ENCODE data around the gene TSR3.

DNA sequence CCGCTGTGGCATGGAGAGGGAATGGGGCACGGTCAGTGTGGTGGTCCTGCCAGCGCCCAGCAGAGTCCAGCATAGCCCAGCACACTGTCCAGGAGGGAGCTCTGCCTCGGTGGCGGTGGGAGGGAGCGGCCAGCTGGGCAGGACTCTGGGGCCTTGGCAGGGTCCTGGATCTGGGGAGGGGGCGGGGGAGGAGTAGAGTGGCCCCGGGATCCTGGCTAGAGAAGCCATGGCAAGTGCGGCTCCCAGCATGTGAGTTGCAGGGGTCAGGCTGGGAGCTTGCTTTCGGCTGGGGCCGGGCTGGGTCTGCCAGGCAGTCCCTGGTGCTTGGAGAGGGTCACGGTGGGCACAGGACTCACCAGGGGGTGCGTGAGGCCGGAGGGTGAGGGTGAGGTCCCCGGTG is 3.9 kb upstream of the TSR3 start:
- TF ChIP-seq, protein P1, sequence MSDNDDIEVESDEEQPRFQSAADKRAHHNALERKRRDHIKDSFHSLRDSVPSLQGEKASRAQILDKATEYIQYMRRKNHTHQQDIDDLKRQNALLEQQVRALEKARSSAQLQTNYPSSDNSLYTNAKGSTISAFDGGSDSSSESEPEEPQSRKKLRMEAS (IDR thresholded peaks at IDR 0.05) = no peak
- TF ChIP-seq CREB1 (IDR thresholded peaks at IDR 0.05; ENCODE audit: low read depth) = no peak
- no peak for TF ChIP-seq FOXM1 (IDR thresholded peaks at IDR 0.05; ENCODE audit: borderline replicate concordance, low read depth)
- TF ChIP-seq TAF1 (IDR thresholded peaks at IDR 0.05; ENCODE audit: low read depth) = no peak
- TF ChIP-seq EP300 (IDR thresholded peaks at IDR 0.05; ENCODE audit: borderline replicate concordance) = no peak
- no peak for TF ChIP-seq EGR1 (IDR thresholded peaks at IDR 0.05)
- TF ChIP-seq, protein P2, sequence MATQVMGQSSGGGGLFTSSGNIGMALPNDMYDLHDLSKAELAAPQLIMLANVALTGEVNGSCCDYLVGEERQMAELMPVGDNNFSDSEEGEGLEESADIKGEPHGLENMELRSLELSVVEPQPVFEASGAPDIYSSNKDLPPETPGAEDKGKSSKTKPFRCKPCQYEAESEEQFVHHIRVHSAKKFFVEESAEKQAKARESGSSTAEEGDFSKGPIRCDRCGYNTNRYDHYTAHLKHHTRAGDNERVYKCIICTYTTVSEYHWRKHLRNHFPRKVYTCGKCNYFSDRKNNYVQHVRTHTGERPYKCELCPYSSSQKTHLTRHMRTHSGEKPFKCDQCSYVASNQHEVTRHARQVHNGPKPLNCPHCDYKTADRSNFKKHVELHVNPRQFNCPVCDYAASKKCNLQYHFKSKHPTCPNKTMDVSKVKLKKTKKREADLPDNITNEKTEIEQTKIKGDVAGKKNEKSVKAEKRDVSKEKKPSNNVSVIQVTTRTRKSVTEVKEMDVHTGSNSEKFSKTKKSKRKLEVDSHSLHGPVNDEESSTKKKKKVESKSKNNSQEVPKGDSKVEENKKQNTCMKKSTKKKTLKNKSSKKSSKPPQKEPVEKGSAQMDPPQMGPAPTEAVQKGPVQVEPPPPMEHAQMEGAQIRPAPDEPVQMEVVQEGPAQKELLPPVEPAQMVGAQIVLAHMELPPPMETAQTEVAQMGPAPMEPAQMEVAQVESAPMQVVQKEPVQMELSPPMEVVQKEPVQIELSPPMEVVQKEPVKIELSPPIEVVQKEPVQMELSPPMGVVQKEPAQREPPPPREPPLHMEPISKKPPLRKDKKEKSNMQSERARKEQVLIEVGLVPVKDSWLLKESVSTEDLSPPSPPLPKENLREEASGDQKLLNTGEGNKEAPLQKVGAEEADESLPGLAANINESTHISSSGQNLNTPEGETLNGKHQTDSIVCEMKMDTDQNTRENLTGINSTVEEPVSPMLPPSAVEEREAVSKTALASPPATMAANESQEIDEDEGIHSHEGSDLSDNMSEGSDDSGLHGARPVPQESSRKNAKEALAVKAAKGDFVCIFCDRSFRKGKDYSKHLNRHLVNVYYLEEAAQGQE (IDR thresholded peaks at IDR 0.05; ENCODE audit: low read depth) = no peak
- TF ChIP-seq RAD21 (IDR thresholded peaks at IDR 0.05; ENCODE audit: low read depth) = no peak
- TF ChIP-seq TCF12 (IDR thresholded peaks at IDR 0.05; ENCODE audit: low read depth) = no peak
- no peak for TF ChIP-seq NFIC (IDR thresholded peaks at IDR 0.05)
- TF ChIP-seq CEBPB (IDR thresholded peaks at IDR 0.05) = no peak
- TF ChIP-seq, protein P3, sequence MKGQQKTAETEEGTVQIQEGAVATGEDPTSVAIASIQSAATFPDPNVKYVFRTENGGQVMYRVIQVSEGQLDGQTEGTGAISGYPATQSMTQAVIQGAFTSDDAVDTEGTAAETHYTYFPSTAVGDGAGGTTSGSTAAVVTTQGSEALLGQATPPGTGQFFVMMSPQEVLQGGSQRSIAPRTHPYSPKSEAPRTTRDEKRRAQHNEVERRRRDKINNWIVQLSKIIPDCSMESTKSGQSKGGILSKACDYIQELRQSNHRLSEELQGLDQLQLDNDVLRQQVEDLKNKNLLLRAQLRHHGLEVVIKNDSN (IDR thresholded peaks at IDR 0.05) = no peak

Data from Ishikawa (cell line).